SU-DHL-6 (cell line): ENCODE data around the gene KRT37.

Experiments used
- H2AFZ ChIP-seq: fragments of 200-600 bp; sonication (generic); 2 replicates; pipeline ENCODE4 v1.6.1; 2014; ENCODE audit warnings: low read depth, mild to moderate bottlenecking, moderate library complexity, mixed read lengths, antibody characterized with exemption, low read length; ENCODE audit not compliant: severe bottlenecking
- H3F3A ChIP-seq: fragments of 200-600 bp; shearing (Covaris generic); 2 replicates; pipeline ENCODE4 v1.6.0; 2016; ENCODE audit warnings: antibody characterized with exemption, mild to moderate bottlenecking; ENCODE audit not compliant: insufficient read depth
- H3K27ac ChIP-seq: fragments of 200-600 bp; sonication (generic); 2 replicates; pipeline ENCODE4 v1.5.1; 2016; ENCODE audit warnings: low read depth, mild to moderate bottlenecking, low read length, moderate library complexity, mixed read lengths
- H3K27me3 ChIP-seq: fragments of 200-600 bp; sonication (generic), shearing (Covaris generic); 2 replicates; pipeline ENCODE4 v1.6.0; 2014; ENCODE audit warnings: mild to moderate bottlenecking, low read length
- H3K36me3 ChIP-seq: fragments of 200-600 bp; sonication (generic); 2 replicates; pipeline ENCODE4 v1.6.1; 2014; ENCODE audit warnings: mild to moderate bottlenecking, low read length, mixed read lengths
- H3K4me2 ChIP-seq: fragments of 300-600, 200-600 bp; shearing (Covaris generic), sonication (generic); 2 replicates; pipeline ENCODE4 v1.6.0; 2014; ENCODE audit warnings: low read length, low read depth, mild to moderate bottlenecking; ENCODE audit not compliant: poor library complexity, severe bottlenecking
- H3K4me3 ChIP-seq: fragments of 200-600 bp; sonication (generic); 2 replicates; pipeline ENCODE4 v1.5.1; 2014; ENCODE audit warnings: antibody characterized with exemption, low read length, mild to moderate bottlenecking, mixed read lengths; ENCODE audit not compliant: insufficient read depth, poor library complexity, severe bottlenecking
- H3K79me2 ChIP-seq: fragments of 200-600 bp; sonication (generic); 2 replicates; pipeline ENCODE4 v1.6.1; 2014; ENCODE audit warnings: mild to moderate bottlenecking, low read length, moderate library complexity; ENCODE audit not compliant: insufficient read depth
- H3K9ac ChIP-seq: fragments of 200-600 bp; sonication (generic); 2 replicates; pipeline ENCODE4 v1.7.0; 2014; ENCODE audit warnings: mild to moderate bottlenecking, low read length
- H3K9me2 ChIP-seq: fragments of 200-600 bp; sonication (generic); replicated peaks from 2 replicates; pipeline ENCODE4 v1.6.1; 2014; ENCODE audit warnings: low read length; ENCODE audit not compliant: insufficient read depth
- H3K9me3 ChIP-seq: fragments of 200-600 bp; sonication (generic); 2 replicates; pipeline ENCODE4 v1.6.1; 2014; ENCODE audit warnings: low read length, mixed read lengths; ENCODE audit not compliant: insufficient read depth
- H4K20me1 ChIP-seq: fragments of 200-600 bp; sonication (generic); 2 replicates; pipeline ENCODE4 v1.6.1; 2014; ENCODE audit warnings: low read depth, mild to moderate bottlenecking, antibody characterized with exemption, low read length, moderate library complexity, mixed read lengths
- EZH2phosphoT487 ChIP-seq: fragments of 200-600 bp; sonication (generic), shearing (Covaris generic); conservative IDR thresholded peaks from 2 replicates; pipeline ENCODE4 v1.6.1; 2018; ENCODE audit warnings: mild to moderate bottlenecking, antibody characterized with exemption, low read length, moderate library complexity, mixed read lengths
- TF ChIP-seq, protein P1 (sequence below): fragments of 200-600 bp; sonication (generic); IDR thresholded peaks from one replicate; pipeline ENCODE4 v1.5.1; 2017; ENCODE audit warnings: antibody characterized with exemption, mild to moderate bottlenecking, low read length, moderate library complexity; ENCODE audit not compliant: insufficient read depth, poor library complexity, severe bottlenecking

Gene KRT37

DNA sequence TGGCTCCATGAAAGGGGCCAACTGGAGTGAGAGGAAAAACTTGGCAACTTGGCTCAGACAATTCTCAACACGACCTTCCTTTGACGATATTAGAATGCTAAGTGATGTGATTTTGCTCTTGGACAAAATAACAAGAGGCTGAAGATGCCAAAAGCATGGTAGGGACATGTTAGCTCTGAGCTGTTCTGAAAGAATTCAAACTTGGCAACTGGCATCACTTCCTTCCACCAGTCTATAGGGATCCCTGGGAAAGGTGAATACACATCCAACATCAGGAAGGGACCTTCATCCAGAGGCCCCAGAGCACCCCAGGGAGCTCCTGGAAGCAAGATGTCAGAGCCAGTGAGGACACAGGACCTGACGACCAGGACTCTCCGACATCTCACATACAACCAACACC, 4.3 kb downstream of the KRT37 start:
- no peak for TF ChIP-seq EZH2phosphoT487
- TF ChIP-seq, protein P1, sequence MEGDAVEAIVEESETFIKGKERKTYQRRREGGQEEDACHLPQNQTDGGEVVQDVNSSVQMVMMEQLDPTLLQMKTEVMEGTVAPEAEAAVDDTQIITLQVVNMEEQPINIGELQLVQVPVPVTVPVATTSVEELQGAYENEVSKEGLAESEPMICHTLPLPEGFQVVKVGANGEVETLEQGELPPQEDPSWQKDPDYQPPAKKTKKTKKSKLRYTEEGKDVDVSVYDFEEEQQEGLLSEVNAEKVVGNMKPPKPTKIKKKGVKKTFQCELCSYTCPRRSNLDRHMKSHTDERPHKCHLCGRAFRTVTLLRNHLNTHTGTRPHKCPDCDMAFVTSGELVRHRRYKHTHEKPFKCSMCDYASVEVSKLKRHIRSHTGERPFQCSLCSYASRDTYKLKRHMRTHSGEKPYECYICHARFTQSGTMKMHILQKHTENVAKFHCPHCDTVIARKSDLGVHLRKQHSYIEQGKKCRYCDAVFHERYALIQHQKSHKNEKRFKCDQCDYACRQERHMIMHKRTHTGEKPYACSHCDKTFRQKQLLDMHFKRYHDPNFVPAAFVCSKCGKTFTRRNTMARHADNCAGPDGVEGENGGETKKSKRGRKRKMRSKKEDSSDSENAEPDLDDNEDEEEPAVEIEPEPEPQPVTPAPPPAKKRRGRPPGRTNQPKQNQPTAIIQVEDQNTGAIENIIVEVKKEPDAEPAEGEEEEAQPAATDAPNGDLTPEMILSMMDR = no peak
- H3K9me3 ChIP-seq = no peaks in the 10 kb centered on the region
- H3K9ac ChIP-seq = no peak overlapping the region
- no peaks in the 10 kb centered on the region for H3K79me2 ChIP-seq
- H2AFZ ChIP-seq = no peak overlapping the region
- H3K4me2 ChIP-seq = no peak overlapping the region
- H4K20me1 ChIP-seq = no peaks in the 10 kb centered on the region
- no peaks in the 10 kb centered on the region for H3K36me3 ChIP-seq
- H3F3A ChIP-seq = no peaks in the 10 kb centered on the region
- no peaks in the 10 kb centered on the region for H3K9me2 ChIP-seq
- no peaks in the 10 kb centered on the region for H3K27me3 ChIP-seq
- no peak overlapping the region for H3K27ac ChIP-seq
- H3K4me3 ChIP-seq = no peak overlapping the region

DNA sequence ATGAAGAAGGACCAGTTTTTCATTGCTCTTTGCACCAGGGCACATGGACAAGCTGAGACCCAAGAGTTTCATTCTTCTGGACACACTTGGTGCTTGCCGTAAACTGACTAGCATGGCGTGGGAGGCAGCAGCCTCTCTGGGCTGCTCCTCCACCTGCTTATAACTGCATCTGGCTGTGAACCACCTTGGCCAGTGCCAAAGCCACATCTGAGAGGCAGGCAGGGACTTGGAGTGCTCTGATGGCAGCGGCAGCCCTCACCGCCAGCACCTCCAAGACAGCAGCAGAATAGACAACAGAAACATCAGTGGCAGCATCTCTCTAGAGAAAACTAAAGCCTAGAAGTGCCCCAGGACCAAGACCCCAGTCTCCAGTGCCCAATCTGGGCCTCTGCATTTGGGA, 4.7 kb downstream of the KRT37 start:
- H3F3A ChIP-seq = no peaks in the 10 kb centered on the region
- H2AFZ ChIP-seq = no peak overlapping the region
- H3K4me3 ChIP-seq = no peak overlapping the region
- no peaks in the 10 kb centered on the region for H3K79me2 ChIP-seq
- no peaks in the 10 kb centered on the region for H3K9me3 ChIP-seq
- no peaks in the 10 kb centered on the region for H3K9me2 ChIP-seq
- H3K4me2 ChIP-seq = no peak overlapping the region
- TF ChIP-seq, protein P1 = no peak
- no peak for TF ChIP-seq EZH2phosphoT487
- no peak overlapping the region for H3K9ac ChIP-seq
- H4K20me1 ChIP-seq = no peaks in the 10 kb centered on the region
- H3K27ac ChIP-seq = no peak overlapping the region
- H3K27me3 ChIP-seq = no peaks in the 10 kb centered on the region
- no peaks in the 10 kb centered on the region for H3K36me3 ChIP-seq

DNA sequence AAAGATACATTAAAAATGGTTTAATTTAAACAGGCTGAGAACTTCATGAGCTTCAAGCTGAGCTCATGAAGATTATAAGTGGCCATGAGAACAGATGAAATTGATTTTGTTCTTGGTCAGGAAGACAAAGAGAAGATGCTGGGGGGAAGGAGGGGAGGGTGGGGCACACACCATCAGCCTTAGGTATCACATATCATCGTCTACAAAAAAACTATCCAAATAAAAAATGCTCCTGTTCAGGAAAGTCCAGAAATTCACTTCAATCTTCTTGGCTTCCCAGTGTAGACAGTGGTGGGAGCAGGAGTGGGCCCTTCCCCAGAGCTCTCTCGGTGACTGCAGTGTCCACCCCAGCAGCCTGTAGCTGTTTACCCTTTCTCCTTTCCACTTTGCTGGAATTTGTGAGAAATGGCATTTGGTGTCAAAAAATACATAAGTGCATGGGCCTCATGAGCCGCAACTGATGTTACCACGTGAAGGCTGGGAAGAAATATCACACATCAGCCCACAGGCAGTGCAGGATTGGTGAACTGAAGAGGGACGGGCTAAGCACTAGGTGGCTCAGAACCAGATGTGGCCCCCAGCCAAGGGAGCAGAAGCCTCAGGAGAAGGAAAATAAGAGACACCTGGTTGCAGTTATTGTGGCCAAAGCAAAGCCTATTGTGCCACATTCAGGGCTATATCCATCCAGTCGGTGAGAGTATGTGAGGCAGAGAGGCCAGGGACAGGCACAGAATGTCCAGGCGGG, 6.1 kb downstream of the KRT37 start:
- no peak overlapping the region for H3K9ac ChIP-seq
- no peak overlapping the region for H3K4me3 ChIP-seq
- TF ChIP-seq EZH2phosphoT487 = no peak
- TF ChIP-seq, protein P1 = no peak
- no peaks in the 10 kb centered on the region for H3K9me2 ChIP-seq
- no peak overlapping the region for H3K4me2 ChIP-seq
- H3K27ac ChIP-seq = no peak overlapping the region
- H3F3A ChIP-seq = no peaks in the 10 kb centered on the region
- H3K79me2 ChIP-seq = no peaks in the 10 kb centered on the region
- H2AFZ ChIP-seq = no peak overlapping the region
- no peaks in the 10 kb centered on the region for H3K27me3 ChIP-seq
- no peaks in the 10 kb centered on the region for H3K9me3 ChIP-seq
- no peaks in the 10 kb centered on the region for H3K36me3 ChIP-seq
- no peaks in the 10 kb centered on the region for H4K20me1 ChIP-seq
